Prostate gland (tissue), 2 donors: ENCODE data around the gene FGD5. TPM values are rescaled to one million over a fixed set of nuclear protein-coding genes. Genes with fewer than 3 reads are reported as not detected.
A peak's percentile ranks its signal among the peaks of the same experiment; 100 is the strongest.

Source experiments
- DNase-seq: peaks from one replicate; pipeline ENCODE4 v3.0.0-alpha.2; 2019; ENCODE audit warnings: low spot score
- H3K27ac ChIP-seq, 2 donors: fragments of 200-600 bp; sonication (generic); 2 replicates each; pipeline ENCODE4 v1.5.1; 2017 to 2019
- H3K27me3 ChIP-seq: fragments of 200-600 bp; sonication (generic); replicated peaks from 2 replicates; pipeline ENCODE4 v1.5.1; 2019; ENCODE audit not compliant: insufficient read depth
- H3K36me3 ChIP-seq, 2 donors: fragments of 200-600 bp; sonication (generic); 1 replicate in 1 of 2; 2 replicates in 1 of 2; pipeline versions ENCODE4 v1.5.1 to v1.8.1; 2017 to 2019
- H3K4me1 ChIP-seq: fragments of 200-600 bp; sonication (generic); replicated peaks from 2 replicates; pipeline ENCODE4 v1.5.1; 2019
- H3K4me3 ChIP-seq, 2 donors: fragments of 200-600 bp; sonication (generic); 2 replicates each; pipeline ENCODE4 v1.5.1; 2017 to 2019
- H3K9me3 ChIP-seq: fragments of 200-600 bp; sonication (generic); 2 replicates; pipeline ENCODE4 v1.5.1; 2017
- CTCF ChIP-seq, 4 experiments: fragments of 200-600 bp in 2 of 4; fragments of 450-650 bp in 2 of 4; sonication (generic) in 2 of 4; IDR thresholded peaks; 1 replicate in 3 of 4; 2 replicates in 1 of 4; pipeline ENCODE4 v1.5.1; 2016 to 2019; ENCODE audit warnings: antibody characterized with exemption in 4 of 4, mild to moderate bottlenecking in 2 of 4, moderate library complexity in 2 of 4
- POLR2A ChIP-seq: fragments of 450-650 bp; IDR thresholded peaks from one replicate; pipeline ENCODE4 v1.6.1; 2016; ENCODE audit warnings: antibody characterized with exemption, mild to moderate bottlenecking
- POLR2AphosphoS5 ChIP-seq: sonication (generic); formaldehyde crosslinking; IDR thresholded peaks from one replicate; pipeline ENCODE4 v1.6.1; 2017; ENCODE audit warnings: antibody characterized with exemption
- WGBS: methylation state at CpG from one replicate; pipeline ENCODE4 v1.1.5; 2018; 5-methylcytosine and 5-hydroxymethylcytosine counted together
- intact Hi-C: fragments of 100-400 bp; cut with DNase I; formaldehyde crosslinking; loops from one replicate; pipeline ENCODE4 v1.14.2; 2022
- total RNA-seq, 2 donors: library from RNA; depleted of rRNA; stranded (reverse); fragments of >200 nt; gene quantifications; one replicate each; pipeline ENCODE4 v1.1.0, GENCODE V29; 2016

Gene FGD5
- total RNA-seq, 2 donors from 2014 or later, result 4.5 to 15.8 TPM

GRCh38 chr3:14826069-14826468 lies 7.3 kb downstream of the FGD5 start:
- 60% methylated on average over 4 of the region's 4 CpGs for WGBS
- H3K4me1 ChIP-seq, result no peaks in the 10 kb centered on the region
- intact Hi-C loops, result no loop called here
- TF ChIP-seq POLR2A (no peak), CTCF (IDR thresholded peaks at IDR 0.05) (no peak), POLR2AphosphoS5 (no peak)
- no peak for DNase-seq
- no peak overlapping the region for H3K4me3 ChIP-seq
- no peaks in the 10 kb centered on the region for H3K9me3 ChIP-seq
- H3K27ac ChIP-seq, result no peak overlapping the region
- no peaks in the 10 kb centered on the region for H3K27me3 ChIP-seq
- no peaks in the 10 kb centered on the region for H3K36me3 ChIP-seq

GRCh38 chr3:14827776-14828175 lies 9.0 kb downstream of the FGD5 start:
- DNase-seq, result no peak
- 87% methylated on average over 8 of the region's 8 CpGs for WGBS
- TF ChIP-seq POLR2AphosphoS5, result no peak
- TF ChIP-seq CTCF (IDR thresholded peaks at IDR 0.05), result no peak
- TF ChIP-seq POLR2A, result no peak

GRCh38 chr3:14829811-14830210 lies 11.0 kb downstream of the FGD5 start:
- intact Hi-C loops, result no loop called here
- DNase-seq, result peak; percentile 28
- H3K27ac ChIP-seq, result no peak overlapping the region
- no peaks in the 10 kb centered on the region for H3K4me1 ChIP-seq
- TF ChIP-seq POLR2AphosphoS5, result peak; percentile 53
- no peak for TF ChIP-seq POLR2A
- H3K36me3 ChIP-seq, result no peaks in the 10 kb centered on the region
- H3K9me3 ChIP-seq, result no peaks in the 10 kb centered on the region
- H3K4me3 ChIP-seq, result no peak overlapping the region
- 18% methylated on average over 5 of the region's 5 CpGs for WGBS
- H3K27me3 ChIP-seq, result no peaks in the 10 kb centered on the region

More at GRCh38 chr3:14827776-14828175, 9.0 kb downstream of the FGD5 start:
- no peaks in the 10 kb centered on the region for H3K9me3 ChIP-seq
- no peaks in the 10 kb centered on the region for H3K27me3 ChIP-seq
- no peaks in the 10 kb centered on the region for H3K36me3 ChIP-seq
- no peaks in the 10 kb centered on the region for H3K4me1 ChIP-seq
- intact Hi-C loops, result no loop called here
- no peak overlapping the region for H3K4me3 ChIP-seq
- H3K27ac ChIP-seq, result no peak overlapping the region

DNA sequence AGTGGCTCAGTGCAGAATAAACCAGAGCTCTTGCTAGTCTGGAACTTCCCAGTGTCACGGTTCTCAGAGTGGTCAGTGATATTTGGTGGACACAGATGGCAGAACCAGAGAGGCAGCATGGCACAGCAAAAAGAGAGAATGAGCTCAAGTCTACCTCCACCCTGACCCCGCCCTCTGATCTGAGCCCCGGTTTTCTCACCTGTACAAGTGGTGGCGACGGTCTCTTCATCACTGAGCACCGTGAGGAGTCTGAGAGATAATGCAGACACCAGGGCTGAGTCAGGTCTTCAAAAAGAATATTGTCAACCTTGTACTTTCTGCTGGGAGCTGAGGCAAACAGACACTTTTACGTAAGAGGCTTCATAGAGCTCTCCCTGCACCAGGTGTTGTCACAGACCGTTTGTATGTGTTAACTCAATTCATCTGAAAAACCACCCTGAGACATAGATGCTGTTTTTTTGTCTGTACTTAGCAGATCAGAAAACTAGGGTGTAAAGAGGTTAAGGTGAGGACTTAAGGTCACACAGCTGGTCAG lies 13.2 kb downstream of the FGD5 start:
- 79% methylated on average over 8 of the region's 8 CpGs for WGBS
- no peaks in the 10 kb centered on the region for H3K4me1 ChIP-seq
- TF ChIP-seq POLR2AphosphoS5, result no peak
- no peak for TF ChIP-seq POLR2A
- no peak for TF ChIP-seq CTCF (IDR thresholded peaks at IDR 0.05)
- no peaks in the 10 kb centered on the region for H3K36me3 ChIP-seq
- no peaks in the 10 kb centered on the region for H3K9me3 ChIP-seq
- H3K27ac ChIP-seq, result no peak overlapping the region
- DNase-seq, result no peak
- H3K27me3 ChIP-seq, result no peaks in the 10 kb centered on the region
- no peak overlapping the region for H3K4me3 ChIP-seq
- intact Hi-C loops, result no loop called here

DNA sequence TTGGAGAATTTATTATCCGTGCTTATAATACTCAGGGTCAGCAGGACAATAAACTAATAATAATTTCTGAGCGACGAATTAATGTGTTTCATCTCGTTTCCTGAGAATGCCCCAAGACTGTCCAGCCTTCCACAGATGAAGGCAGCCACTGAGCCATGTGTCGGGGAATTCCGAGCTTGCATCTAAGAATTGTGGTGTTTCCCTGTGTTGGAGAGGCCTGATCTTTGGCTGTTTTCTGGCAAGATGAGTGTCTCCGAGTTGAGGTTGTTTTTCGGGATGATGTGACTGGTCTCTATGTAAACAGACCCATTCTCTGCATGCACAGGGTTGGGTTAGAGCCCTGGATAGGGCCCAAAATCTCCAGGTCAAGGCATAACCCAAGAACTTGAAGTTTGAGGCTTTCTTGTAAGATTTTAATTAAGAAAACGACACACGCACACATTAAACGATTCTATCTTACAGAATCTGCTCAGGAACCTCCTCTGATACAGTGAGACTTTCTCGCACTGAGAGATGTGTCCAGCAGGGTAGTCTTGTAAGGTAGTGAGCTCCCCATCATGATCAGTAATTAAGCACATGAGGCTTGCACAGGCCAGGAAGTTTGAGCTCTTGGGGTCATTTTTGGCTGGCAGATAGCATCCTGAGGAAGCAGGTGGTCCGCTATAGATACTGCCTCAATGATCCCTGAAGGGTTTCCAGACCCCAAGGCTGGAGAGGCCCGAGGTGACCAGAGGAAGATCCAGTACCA lies 14.4 kb downstream of the FGD5 start:
- 80% methylated on average over 14 of the region's 14 CpGs for WGBS
- Histone ChIP-seq H3K27me3 (no peaks in the 10 kb centered on the region), H3K36me3 (no peaks in the 10 kb centered on the region), H3K27ac (no peak overlapping the region), H3K9me3 (no peaks in the 10 kb centered on the region), H3K4me1 (no peaks in the 10 kb centered on the region), H3K4me3 (no peak overlapping the region)
- intact Hi-C loops, result no loop called here
- TF ChIP-seq POLR2A, result no peak
- no peak for TF ChIP-seq POLR2AphosphoS5
- TF ChIP-seq CTCF (IDR thresholded peaks at IDR 0.05), result no peak
- DNase-seq, result no peak
